SK-N-SH (cell line): ENCODE measurements around the gene KLB. TPM values are rescaled to one million over a fixed set of nuclear protein-coding genes. Genes with fewer than 3 reads are reported as not detected.

Experiments used
- CTCF ChIA-PET: fragments of 300-600, 350-600 bp; formaldehyde crosslinking; extraction: SDS; loops from one replicate; lab custom pipeline; 2021; lab: Yijun Ruan, JAX
- POLR2A ChIA-PET: fragments of 350-600 bp; sonication (Branson Sonifier 250); formaldehyde crosslinking; extraction: SDS; loops from one replicate; lab custom pipeline; 2020; ENCODE audit warnings: antibody characterized with exemption, inconsistent platforms; lab: Yijun Ruan, JAX
- DNase-seq: peaks from one replicate; pipeline ENCODE4 v3.0.0; 2012
- H2AFZ ChIP-seq: fragments of 200-600 bp; sonication (generic); 2 replicates; pipeline ENCODE4 v1.8.1; 2016; ENCODE audit warnings: antibody characterized with exemption, mild to moderate bottlenecking, low read depth
- H3F3A ChIP-seq: fragments of 200-600 bp; sonication (generic); replicated peaks from 2 replicates; pipeline ENCODE3; 2016; ENCODE audit warnings: antibody characterized with exemption, mild to moderate bottlenecking; ENCODE audit not compliant: insufficient read depth
- H3K27ac ChIP-seq, 2 experiments: fragments of 200-500 bp in 1 of 2; fragments of 200-600 bp in 1 of 2; sonication (Bioruptor generic) in 1 of 2; sonication (generic), shearing (Covaris generic) in 1 of 2; 2 replicates each; pipeline versions ENCODE4 v1.5.1 to v1.6.1; 2014 to 2016; ENCODE audit warnings: low read depth in 2 of 2, inconsistent platforms in 1 of 2, low read length in 1 of 2, mild to moderate bottlenecking in 1 of 2, mixed read lengths in 1 of 2
- H3K27me3 ChIP-seq: fragments of 200-600 bp; sonication (generic), shearing (Covaris generic); 2 replicates; pipeline ENCODE4 v1.6.1; 2016; ENCODE audit warnings: mixed run types; ENCODE audit not compliant: insufficient read depth
- H3K36me3 ChIP-seq, 2 experiments: fragments of 200-500 bp in 1 of 2; fragments of 200-600 bp in 1 of 2; sonication (Bioruptor generic) in 1 of 2; sonication (generic) in 1 of 2; replicated peaks in 1 of 2; 2 replicates each; pipeline versions ENCODE3 to v1.5.1; 2014 to 2016; ENCODE audit warnings: low read length in 1 of 2, mild to moderate bottlenecking in 1 of 2; ENCODE audit not compliant: insufficient read depth in 2 of 2, control insufficient read depth in 1 of 2
- H3K4me1 ChIP-seq, 2 experiments: fragments of 200-500 bp in 1 of 2; fragments of 200-600 bp in 1 of 2; sonication (Bioruptor generic) in 1 of 2; sonication (generic), shearing (Covaris generic) in 1 of 2; 2 replicates each; pipeline versions ENCODE4 v1.5.1 to v1.6.1; 2014 to 2016; ENCODE audit warnings: low read depth in 1 of 2, low read length in 1 of 2, mixed run types in 1 of 2; ENCODE audit not compliant: insufficient read depth in 2 of 2, control insufficient read depth in 1 of 2
- H3K4me2 ChIP-seq: fragments of 200-600 bp; sonication (generic), shearing (Covaris generic); 2 replicates; pipeline ENCODE4 v1.6.1; 2017; ENCODE audit warnings: mixed run types
- H3K4me3 ChIP-seq, 2 experiments: fragments of 200-500 bp in 1 of 2; fragments of 200-600 bp in 1 of 2; sonication (Bioruptor generic) in 1 of 2; sonication (generic), shearing (Covaris generic) in 1 of 2; 2 replicates each; pipeline versions ENCODE4 v1.5.1 to v1.8.1; 2014 to 2016; ENCODE audit warnings: low read depth in 2 of 2, inconsistent platforms in 1 of 2, low read length in 1 of 2, mild to moderate bottlenecking in 1 of 2, mixed read lengths in 1 of 2, moderate library complexity in 1 of 2
- H3K79me2 ChIP-seq: fragments of 200-600 bp; sonication (generic); 2 replicates; pipeline ENCODE4 v1.8.1; 2017; ENCODE audit warnings: mild to moderate bottlenecking; ENCODE audit not compliant: insufficient read depth
- H3K9ac ChIP-seq: fragments of 200-600 bp; sonication (generic); 2 replicates; pipeline ENCODE4 v1.6.1; 2017; ENCODE audit warnings: mixed run types
- H3K9me2 ChIP-seq: fragments of 200-600 bp; sonication (generic); 2 replicates; pipeline ENCODE4 v1.6.1; 2017; ENCODE audit warnings: mixed run types
- H3K9me3 ChIP-seq: fragments of 200-600 bp; sonication (generic); 2 replicates; pipeline ENCODE4 v1.6.1; 2017; ENCODE audit warnings: mixed run types, mild to moderate bottlenecking, moderate library complexity
- H4K20me1 ChIP-seq: fragments of 200-600 bp; sonication (generic); 2 replicates; pipeline ENCODE4 v1.6.1; 2017; ENCODE audit warnings: mild to moderate bottlenecking, mixed run types; ENCODE audit not compliant: insufficient read depth
- CTCF ChIP-seq: fragments of 200-600 bp; sonication (generic); IDR thresholded peaks from 2 replicates; pipeline ENCODE4 v1.6.1; 2017; ENCODE audit warnings: antibody characterized with exemption, mild to moderate bottlenecking, moderate library complexity
- ELF1 ChIP-seq: IDR thresholded peaks from 2 replicates; pipeline ENCODE4 v1.4.0; 2012
- FOSL2 ChIP-seq: IDR thresholded peaks from 2 replicates; pipeline ENCODE4 v1.4.0; 2012; ENCODE audit warnings: low read depth, mild to moderate bottlenecking, moderate library complexity, borderline replicate concordance
- FOXJ3 ChIP-seq: sonication (generic); formaldehyde crosslinking; IDR thresholded peaks from 2 replicates; pipeline ENCODE4 v1.5.1; 2020; ENCODE audit warnings: mild to moderate bottlenecking, missing genetic modification reagents
- FOXM1 ChIP-seq: IDR thresholded peaks from 2 replicates; pipeline ENCODE4 v1.4.0; 2012; ENCODE audit warnings: low read depth, mild to moderate bottlenecking
- IRF3 ChIP-seq: fragments of 150-350 bp; IDR thresholded peaks from 2 replicates; pipeline ENCODE4 v1.6.1; 2016; ENCODE audit warnings: mild to moderate bottlenecking, low read depth, low read length
- JUND ChIP-seq: IDR thresholded peaks from 2 replicates; pipeline ENCODE4 v1.4.0; 2012
- MEF2A ChIP-seq: IDR thresholded peaks from 2 replicates; pipeline ENCODE4 v1.4.0; 2012; ENCODE audit warnings: low read depth, borderline replicate concordance
- NRF1 ChIP-seq: IDR thresholded peaks from 2 replicates; pipeline ENCODE4 v1.6.1; 2012; ENCODE audit warnings: low read depth, mild to moderate bottlenecking, low read length
- PBX3 ChIP-seq: IDR thresholded peaks from 2 replicates; pipeline ENCODE4; 2012
- RAD21 ChIP-seq: IDR thresholded peaks from 2 replicates; pipeline ENCODE4 v1.6.1; 2012; ENCODE audit warnings: mild to moderate bottlenecking, low read length
- RCOR1 ChIP-seq: fragments of 150-350 bp; IDR thresholded peaks from 2 replicates; pipeline ENCODE4 v1.6.1; 2017; ENCODE audit warnings: antibody characterized with exemption, low read length
- RFX5 ChIP-seq: IDR thresholded peaks from 2 replicates; pipeline ENCODE4 v1.6.1; 2012; ENCODE audit warnings: mild to moderate bottlenecking, improper control_type of control experiment, low read length
- SIN3A ChIP-seq: IDR thresholded peaks from 2 replicates; pipeline ENCODE4 v1.6.1; 2012; ENCODE audit warnings: low read depth, mild to moderate bottlenecking, low read length, moderate library complexity, borderline replicate concordance
- TAF1 ChIP-seq: IDR thresholded peaks from 2 replicates; pipeline ENCODE4 v1.6.1; 2012; ENCODE audit warnings: low read depth, mild to moderate bottlenecking, low read length, moderate library complexity, borderline replicate concordance
- TCF12 ChIP-seq: IDR thresholded peaks from 2 replicates; pipeline ENCODE4 v1.4.0; 2012
- ZBTB33 ChIP-seq: IDR thresholded peaks from 2 replicates; pipeline ENCODE4 v1.4.0; 2012; ENCODE audit warnings: low read depth, borderline replicate concordance
- WGBS: methylation state at CpG from one replicate; pipeline ENCODE4 v1.1.6; 2017; ENCODE audit warnings: low lambda C conversion rate; 5-methylcytosine and 5-hydroxymethylcytosine counted together
- polyA plus RNA-seq, 3 experiments: library from polyadenylated mRNA; depleted of rRNA; stranded (reverse); fragments of >200 nt; gene quantifications; 2 replicates each; pipeline ENCODE4 v1.2.3, GENCODE V29; 2012

Gene KLB
- polyA plus RNA-seq, 1 of the 3 experiments (the other 2 are of a cell fraction), result not detected

- H3K79me2 ChIP-seq, result no peaks in the 10 kb centered on the region
- peaks cover 3% of the 10 kb centered on the region for H3F3A ChIP-seq
- H3K9ac ChIP-seq, result no peak overlapping the region
- H3K4me1 ChIP-seq, result no peaks in the 10 kb centered on the region
- DNase-seq, result no peak
- H3K9me2 ChIP-seq, result no peaks in the 10 kb centered on the region
- ChIA-PET CTCF (interaction anchor here (1.2 to 2.0 kb wide), 4 partner anchors 9 to 533 kb away, joined by 3 to 6 read pairs (median 4); partner anchors contain the start of genes LIAS and RPL9), POLR2A (interaction anchor here (1.1 kb wide), 1 partner anchor 23 kb away, joined by 3 read pairs; the partner anchor contains the start of genes LIAS and RPL9)
- H3K4me3 ChIP-seq, result no peak overlapping the region
- no peaks in the 10 kb centered on the region for H3K9me3 ChIP-seq
- no peaks in the 10 kb centered on the region for H3K36me3 ChIP-seq
- H3K27me3 ChIP-seq, result no peaks in the 10 kb centered on the region; the same call in 1 of the 2 replicates
- no peak overlapping the region for H3K27ac ChIP-seq
- TF ChIP-seq TAF1, result no peak
- peak; percentile 42; the same call in 1 of the 2 replicates for TF ChIP-seq RAD21
- TF ChIP-seq CTCF, result 0 out of 2 replicates have a peak, but pooled peaks have one; percentile 24
- WGBS, result 77% methylated on average over 6 of the region's 7 CpGs
- no peaks in the 10 kb centered on the region for H4K20me1 ChIP-seq
- H2AFZ ChIP-seq, result no peak overlapping the region
- H3K4me2 ChIP-seq, result no peak overlapping the region
Observed at GRCh38 chr4:39435659-39436563, 29.2 kb downstream of the KLB start.

GRCh38 chr4:39441593-39441992 is 34.9 kb downstream of the KLB start:
- Histone ChIP-seq H3K4me2 (no peak overlapping the region), H2AFZ (no peak overlapping the region), H3K27ac (no peak overlapping the region), H3K9me2 (no peaks in the 10 kb centered on the region), H3K4me1 (no peaks in the 10 kb centered on the region), H3K79me2 (no peaks in the 10 kb centered on the region), H3K4me3 (no peak overlapping the region), H3K9ac (no peak overlapping the region), H3K36me3 (no peaks in the 10 kb centered on the region), H3K9me3 (no peaks in the 10 kb centered on the region), H3F3A (peaks cover 3% of the 10 kb centered on the region), H4K20me1 (no peaks in the 10 kb centered on the region), H3K27me3 (no peaks in the 10 kb centered on the region; the same call in 1 of the 2 replicates)
- ChIA-PET CTCF (no interaction called here), POLR2A (no interaction called here)
- WGBS, result 53% methylated on average over 2 of the region's 2 CpGs
- no peak for DNase-seq
- TF ChIP-seq FOXM1 (no peak), FOXJ3 (CRISPR knock-in tag) (no peak), FOSL2 (no peak), CTCF (no peak), NRF1 (no peak), TCF12 (no peak), JUND (no peak), PBX3 (no peak), RFX5 (no peak), IRF3 (no peak), RCOR1 (no peak), ELF1 (no peak), ZBTB33 (no peak), SIN3A (no peak), MEF2A (no peak)
